Right atrium auricular region (tissue), 2 donors: ENCODE data around the gene ISCU. TPM values are rescaled to one million over a fixed set of nuclear protein-coding genes. Genes with fewer than 3 reads are reported as not detected.

ENCODE experiments used
- DNase-seq: peaks from one replicate; pipeline ENCODE4 v3.0.0-alpha.2; 2019; ENCODE audit warnings: low spot score
- H3K27ac ChIP-seq, 2 donors: fragments of 200-600 bp; sonication (generic); 1 replicate in 1 of 2; 2 replicates in 1 of 2; pipeline ENCODE4 v1.5.1; 2016 to 2019
- H3K27me3 ChIP-seq, 2 donors: fragments of 200-600 bp; sonication (generic); one replicate each; pipeline versions ENCODE4 v1.5.1 to v1.6.0; 2017 to 2019
- H3K36me3 ChIP-seq: fragments of 200-600 bp; sonication (generic); one replicate; pipeline ENCODE4 v1.5.1; 2016
- H3K4me1 ChIP-seq, 2 donors: fragments of 200-600 bp; sonication (generic); one replicate each; pipeline versions ENCODE4 v1.5.1 to v1.6.0; 2017 to 2019
- H3K4me3 ChIP-seq, 2 donors: fragments of 200-600 bp; sonication (generic); 1 replicate in 1 of 2; 2 replicates in 1 of 2; pipeline ENCODE4 v1.5.1; 2017 to 2019; ENCODE audit warnings: mild to moderate bottlenecking in 1 of 2, moderate library complexity in 1 of 2
- H3K9me3 ChIP-seq, 2 donors: fragments of 200-600 bp; sonication (generic); one replicate each; pipeline ENCODE4 v1.5.1; 2019
- total RNA-seq, 2 donors: library from RNA; depleted of rRNA; stranded (reverse); fragments of >200 nt; gene quantifications; one replicate each; pipeline ENCODE4 v1.1.0, GENCODE V29; 2016
- TF ChIP-seq, protein P1 (sequence below), 2 donors: fragments of 200-600 bp; sonication (generic); IDR thresholded peaks; one replicate each; pipeline ENCODE4 v1.5.1; 2019; ENCODE audit warnings: antibody characterized with exemption in 2 of 2

ISCU gene
- total RNA-seq, 2 donors from 2014 or later = 421 to 433 TPM

GRCh38 chr12:108610856-108611605 is 48.6 kb downstream of the ISCU start:
- no peak overlapping the region for H3K4me3 ChIP-seq
- H3K27me3 ChIP-seq = no peaks in the 10 kb centered on the region
- no peaks in the 10 kb centered on the region for H3K36me3 ChIP-seq
- H3K9me3 ChIP-seq = no peaks in the 10 kb centered on the region
- no peak overlapping the region for H3K27ac ChIP-seq
- TF ChIP-seq, protein P1, sequence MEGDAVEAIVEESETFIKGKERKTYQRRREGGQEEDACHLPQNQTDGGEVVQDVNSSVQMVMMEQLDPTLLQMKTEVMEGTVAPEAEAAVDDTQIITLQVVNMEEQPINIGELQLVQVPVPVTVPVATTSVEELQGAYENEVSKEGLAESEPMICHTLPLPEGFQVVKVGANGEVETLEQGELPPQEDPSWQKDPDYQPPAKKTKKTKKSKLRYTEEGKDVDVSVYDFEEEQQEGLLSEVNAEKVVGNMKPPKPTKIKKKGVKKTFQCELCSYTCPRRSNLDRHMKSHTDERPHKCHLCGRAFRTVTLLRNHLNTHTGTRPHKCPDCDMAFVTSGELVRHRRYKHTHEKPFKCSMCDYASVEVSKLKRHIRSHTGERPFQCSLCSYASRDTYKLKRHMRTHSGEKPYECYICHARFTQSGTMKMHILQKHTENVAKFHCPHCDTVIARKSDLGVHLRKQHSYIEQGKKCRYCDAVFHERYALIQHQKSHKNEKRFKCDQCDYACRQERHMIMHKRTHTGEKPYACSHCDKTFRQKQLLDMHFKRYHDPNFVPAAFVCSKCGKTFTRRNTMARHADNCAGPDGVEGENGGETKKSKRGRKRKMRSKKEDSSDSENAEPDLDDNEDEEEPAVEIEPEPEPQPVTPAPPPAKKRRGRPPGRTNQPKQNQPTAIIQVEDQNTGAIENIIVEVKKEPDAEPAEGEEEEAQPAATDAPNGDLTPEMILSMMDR (IDR thresholded peaks at IDR 0.05) = no peak
- no peak for DNase-seq
- H3K4me1 ChIP-seq = peaks cover 0 to 12% of the 10 kb centered on the region in 2 donors

- H3K36me3 ChIP-seq = no peaks in the 10 kb centered on the region
- peaks cover 0 to 12% of the 10 kb centered on the region in 2 donors for H3K4me1 ChIP-seq
- no peak overlapping the region for H3K27ac ChIP-seq
- TF ChIP-seq, protein P1 (IDR thresholded peaks at IDR 0.05) = peak in 1 of 2 donors; percentile 52
- H3K9me3 ChIP-seq = no peaks in the 10 kb centered on the region
- DNase-seq = no peak
- H3K4me3 ChIP-seq = no peak overlapping the region
- H3K27me3 ChIP-seq = no peaks in the 10 kb centered on the region
Measured at GRCh38 chr12:108611884-108612415, 49.6 kb downstream of the ISCU start.

DNA sequence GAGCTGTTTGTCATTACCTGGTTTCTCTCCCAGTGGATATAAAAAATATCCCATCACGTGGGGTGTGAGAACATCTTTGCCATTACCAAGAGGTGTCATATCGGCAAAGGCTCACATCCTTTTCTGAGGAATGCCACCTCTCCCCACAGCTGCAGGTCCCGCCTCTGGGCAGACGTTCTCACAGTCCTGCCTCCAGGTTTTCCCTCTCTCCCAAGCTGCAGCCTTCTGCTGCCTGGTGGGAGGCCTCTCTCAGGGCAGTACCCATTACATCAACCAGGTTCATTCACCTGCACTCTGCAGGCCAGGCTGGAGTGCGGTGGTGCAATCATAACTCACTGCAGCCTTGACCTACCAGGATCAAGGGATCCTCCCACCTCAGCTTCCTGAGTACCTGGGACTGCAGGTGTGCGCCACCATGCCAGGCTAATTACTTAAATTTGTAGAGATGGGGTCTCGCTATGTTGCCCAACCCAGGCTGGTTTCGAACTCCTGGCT is 50.4 kb downstream of the ISCU start:
- H3K27ac ChIP-seq = no peak overlapping the region
- H3K4me3 ChIP-seq = no peak overlapping the region
- H3K36me3 ChIP-seq = no peaks in the 10 kb centered on the region
- no peaks in the 10 kb centered on the region for H3K9me3 ChIP-seq
- no peaks in the 10 kb centered on the region for H3K27me3 ChIP-seq
- H3K4me1 ChIP-seq = peaks cover 0 to 15% of the 10 kb centered on the region in 2 donors
- DNase-seq = no peak
- TF ChIP-seq, protein P1 (IDR thresholded peaks at IDR 0.05) = no peak

GRCh38 chr12:108613548-108613947 is 51.2 kb downstream of the ISCU start:
- H3K9me3 ChIP-seq = no peaks in the 10 kb centered on the region
- no peaks in the 10 kb centered on the region for H3K27me3 ChIP-seq
- peaks cover 0 to 22% of the 10 kb centered on the region in 2 donors for H3K4me1 ChIP-seq
- no peak overlapping the region for H3K4me3 ChIP-seq
- TF ChIP-seq, protein P1 (IDR thresholded peaks at IDR 0.05) = no peak
- no peak for DNase-seq
- H3K36me3 ChIP-seq = no peaks in the 10 kb centered on the region
- no peak overlapping the region for H3K27ac ChIP-seq

GRCh38 chr12:108614041-108614440 is 51.6 kb downstream of the ISCU start:
- DNase-seq = no peak
- Histone ChIP-seq H3K9me3 (no peaks in the 10 kb centered on the region), H3K27me3 (no peaks in the 10 kb centered on the region), H3K4me1 (peaks cover 0 to 23% of the 10 kb centered on the region in 2 donors), H3K27ac (no peak overlapping the region), H3K36me3 (no peaks in the 10 kb centered on the region), H3K4me3 (no peak overlapping the region)
- TF ChIP-seq, protein P1 (IDR thresholded peaks at IDR 0.05) = no peak
